K562 (cell line): ENCODE measurements around the gene DNAAF8. TPM values are rescaled to one million over a fixed set of nuclear protein-coding genes. Genes with fewer than 3 reads are reported as not detected.

Experiments
- ATAC-seq: fragments of 200-7000 bp; cut with Tn5 transposase; 3 replicates; pipeline ENCODE4 v1.9.1; 2020; ENCODE audit warnings: moderate library complexity
- BruUV-seq: library from RNA; stranded (reverse); fragments of 400-500 nt; replicated peaks from 2 replicates; lab custom pipeline; 2021; lab: Mats Ljungman, UMichigan
- CTCF ChIA-PET: fragments of 300-600 bp; formaldehyde crosslinking; extraction: SDS; loops from one replicate; lab custom pipeline; 2021; ENCODE audit warnings: low intra/inter-chr PET ratio; lab: Yijun Ruan, JAX
- POLR2A ChIA-PET: fragments of 300-600, 350-650 bp; sonication (Branson Sonifier 250); formaldehyde crosslinking; extraction: SDS; loops from one replicate; lab custom pipeline; 2021; ENCODE audit warnings: antibody characterized with exemption, inconsistent platforms; lab: Yijun Ruan, JAX
- DNase-seq, 4 experiments: peaks; one replicate each; pipeline versions ENCODE4 v3.0.0 to v3.0.0-alpha.2; 2011 to 2018; ENCODE audit warnings: low spot score in 3 of 4, mixed read lengths in 3 of 4; ENCODE audit errors: extremely low read depth in 1 of 4
- FAIRE-seq: peaks from 2 replicates; lab custom pipeline; 2011; peaks lifted over from hg19 to GRCh38; lab: Jason Lieb, UNC
- H2AFZ ChIP-seq: 2 replicates; pipeline ENCODE4 v1.6.0; 2011; ENCODE audit warnings: low read depth, low read length, control low read depth, inconsistent platforms
- H3K27ac ChIP-seq: fragments of 200-600 bp; 3 replicates; pipeline ENCODE4 v1.8.0; 2011; ENCODE audit warnings: low read depth, mild to moderate bottlenecking, control low read depth, inconsistent platforms, low read length, moderate library complexity, mixed read lengths; ENCODE audit errors: extremely low read depth
- H3K27me3 ChIP-seq, 2 experiments: fragments of 300-600 bp in 1 of 2; 2 replicates in 1 of 2; 3 replicates in 1 of 2; pipeline versions ENCODE4 v1.6.0 to v1.8.0; 2011; ENCODE audit warnings: inconsistent platforms in 2 of 2, low read length in 2 of 2, mild to moderate bottlenecking in 1 of 2, mixed read lengths in 1 of 2, moderate library complexity in 1 of 2; ENCODE audit not compliant: control insufficient read depth in 2 of 2, insufficient read depth in 2 of 2
- H3K36me3 ChIP-seq: fragments of 300-600 bp; 3 replicates; pipeline ENCODE4 v1.8.0; 2011; ENCODE audit warnings: mild to moderate bottlenecking, low read length, inconsistent platforms; ENCODE audit not compliant: control insufficient read depth, insufficient read depth
- H3K4me1 ChIP-seq, 2 experiments: fragments of 200-600 bp in 1 of 2; replicated peaks in 1 of 2; 2 replicates in 1 of 2; 3 replicates in 1 of 2; pipeline versions ENCODE4 v1.5.1 to v1.8.0; 2011; ENCODE audit warnings: inconsistent platforms in 2 of 2, low read length in 2 of 2, mild to moderate bottlenecking in 1 of 2, mixed read lengths in 1 of 2, moderate library complexity in 1 of 2; ENCODE audit not compliant: control insufficient read depth in 2 of 2, insufficient read depth in 2 of 2
- H3K4me2 ChIP-seq: 2 replicates; pipeline ENCODE4 v1.6.1; 2011; ENCODE audit warnings: low read length, control low read depth, inconsistent platforms, mixed read lengths; ENCODE audit not compliant: insufficient read depth
- H3K4me3 ChIP-seq: fragments of 200-600 bp; sonication (generic), shearing (Covaris generic); 2 replicates; pipeline ENCODE4 v1.5.1; 2016; ENCODE audit warnings: control low read depth, inconsistent platforms
- H3K79me2 ChIP-seq: fragments of 200-600 bp; 3 replicates; pipeline ENCODE4 v1.8.0; 2011; ENCODE audit warnings: low read length, inconsistent platforms; ENCODE audit not compliant: control insufficient read depth, insufficient read depth
- H3K9ac ChIP-seq, 2 experiments: 2 replicates each; pipeline versions ENCODE4 v1.6.0 to v1.6.1; 2011; ENCODE audit warnings: low read depth in 2 of 2, low read length in 2 of 2, control low read depth in 1 of 2, inconsistent platforms in 1 of 2, mild to moderate bottlenecking in 1 of 2, mixed read lengths in 1 of 2; ENCODE audit not compliant: insufficient read depth in 1 of 2
- H3K9me1 ChIP-seq: one replicate; pipeline ENCODE4 v1.6.0; 2011; ENCODE audit warnings: inconsistent platforms, mild to moderate bottlenecking, low read length, moderate library complexity; ENCODE audit not compliant: control insufficient read depth, insufficient read depth
- H3K9me3 ChIP-seq: replicated peaks from 2 replicates; pipeline ENCODE4 v1.5.1; 2011; ENCODE audit warnings: low read depth, low read length, inconsistent platforms; ENCODE audit not compliant: control insufficient read depth, insufficient read depth
- H4K20me1 ChIP-seq: replicated peaks from 2 replicates; pipeline ENCODE4 v1.6.1; 2011; ENCODE audit warnings: low read length, inconsistent platforms, mixed read lengths; ENCODE audit not compliant: control insufficient read depth, insufficient read depth
- AFF1 ChIP-seq, 2 experiments: fragments of 450-650 bp; IDR thresholded peaks; 2 replicates each; pipeline ENCODE4 v1.6.1; 2018; ENCODE audit warnings: mild to moderate bottlenecking in 2 of 2, low read depth in 1 of 2; ENCODE audit not compliant: partially characterized antibody in 2 of 2
- BRCA1 ChIP-seq, 2 experiments: fragments of 450-650 bp in 1 of 2; sonication (generic) in 1 of 2; formaldehyde crosslinking in 1 of 2; IDR thresholded peaks; 2 replicates each; pipeline versions ENCODE4 v1.5.0 to v1.6.1; 2017 to 2020; ENCODE audit warnings: mild to moderate bottlenecking in 1 of 2, missing genetic modification reagents in 1 of 2
- EP400 ChIP-seq: fragments of 450-650 bp; IDR thresholded peaks from 2 replicates; pipeline ENCODE4 v1.6.1; 2017; ENCODE audit warnings: antibody characterized with exemption, mild to moderate bottlenecking, moderate library complexity
- EZH2 ChIP-seq: IDR thresholded peaks from 2 replicates; pipeline ENCODE4 v1.6.1; 2012; ENCODE audit warnings: low read depth, mild to moderate bottlenecking, inconsistent platforms, low read length, borderline replicate concordance
- FIP1L1 ChIP-seq: fragments of 200-400 bp; formaldehyde crosslinking; IDR thresholded peaks from 2 replicates; pipeline ENCODE4 v1.6.1; 2018; ENCODE audit warnings: mild to moderate bottlenecking, low read depth, low read length; ENCODE audit not compliant: poor library complexity, severe bottlenecking
- FOXA1 ChIP-seq: fragments of 450-650 bp; IDR thresholded peaks from 2 replicates; pipeline ENCODE4 v1.6.1; 2016; ENCODE audit warnings: mild to moderate bottlenecking, borderline replicate concordance
- GABPB2 ChIP-seq: fragments of 250-450 bp; sonication (Bioruptor Pico); conservative IDR thresholded peaks from 2 replicates; pipeline ENCODE4 v1.5.1; 2021; ENCODE audit warnings: mild to moderate bottlenecking
- HDAC8 ChIP-seq: fragments of 450-650 bp; IDR thresholded peaks from 2 replicates; pipeline ENCODE4 v1.6.1; 2016; ENCODE audit warnings: mild to moderate bottlenecking, missing genetic modification characterization, moderate library complexity, missing compliant biosample characterization
- IRF1 ChIP-seq: sonication (generic); formaldehyde crosslinking; IDR thresholded peaks from 2 replicates; pipeline ENCODE4 v1.8.0; 2022; ENCODE audit warnings: missing genetic modification reagents, mild to moderate bottlenecking, borderline replicate concordance
- KAT7 ChIP-seq: sonication (generic); formaldehyde crosslinking; IDR thresholded peaks from 2 replicates; pipeline ENCODE4 v1.8.0; 2022; ENCODE audit warnings: missing genetic modification reagents, mild to moderate bottlenecking, borderline replicate concordance
- KDM2B ChIP-seq: fragments of 250-450 bp; sonication (Bioruptor Pico); IDR thresholded peaks from 2 replicates; pipeline ENCODE4 v1.8.0; 2021; ENCODE audit warnings: mild to moderate bottlenecking, moderate library complexity
- KLF13 ChIP-seq: fragments of 450-650 bp; IDR thresholded peaks from 2 replicates; pipeline ENCODE4 v1.6.1; 2016; ENCODE audit warnings: missing genetic modification characterization, low read depth, mild to moderate bottlenecking, missing compliant biosample characterization, moderate library complexity, borderline replicate concordance
- ZNF197 ChIP-seq: fragments of 200-800 bp; sonication (Bioruptor generic); IDR thresholded peaks from 2 replicates; pipeline ENCODE4 v1.6.1; 2016; ENCODE audit warnings: low read depth, missing genetic modification characterization, missing compliant biosample characterization
- ZNF449 ChIP-seq: fragments of 250-450 bp; sonication (Bioruptor Pico); IDR thresholded peaks from 2 replicates; pipeline ENCODE4 v1.8.0; 2022; ENCODE audit warnings: moderate library complexity, mild to moderate bottlenecking, inconsistent platforms
- ZNF586 ChIP-seq: fragments of 450-650 bp; formaldehyde crosslinking; conservative IDR thresholded peaks from 2 replicates; pipeline ENCODE4 v1.4.0; 2020; ENCODE audit warnings: mild to moderate bottlenecking, moderate library complexity
- ZNF695 ChIP-seq: fragments of 450-650 bp; formaldehyde crosslinking; IDR thresholded peaks from 2 replicates; pipeline ENCODE4 v1.4.0; 2020; ENCODE audit warnings: mild to moderate bottlenecking, moderate library complexity
- WGBS: fragments of 100-300 bp; shearing (Covaris generic); methylation state at CpG from one replicate; pipeline ENCODE4 v1.1.6; 2016; ENCODE audit warnings: low coverage, mixed read lengths; ENCODE audit not compliant: insufficient coverage; ENCODE audit errors: missing lambda C conversion rate; 5-methylcytosine and 5-hydroxymethylcytosine counted together
- in situ Hi-C: fragments of 300-500 bp; cut with MboI; formaldehyde crosslinking; loops from 4 replicates; pipeline ENCODE4 v1.15.0; 2018; ENCODE audit warnings: inconsistent platforms, mixed read lengths
- intact Hi-C: fragments of 100-400 bp; cut with micrococcal nuclease; formaldehyde crosslinking; loops from 2 replicates; pipeline ENCODE4 v1.14.2; 2022
- polyA plus RNA-seq, 8 experiments: library from polyadenylated mRNA; depleted of rRNA in 4 of 8; stranded (reverse) in 5 of 8; unstranded in 3 of 8; fragments of >200 nt; fragmentation: Nextera tagmentation in 2 of 8; fragmentation: Illumina TruSeq in 1 of 8; extraction: Ambion mirVana in 2 of 8; extraction: Trizol in 1 of 8; gene quantifications; 2 replicates each; pipeline versions ENCODE4 v1.2.1 to v1.2.3, GENCODE V29; 2011 to 2014; ENCODE audit warnings: inconsistent platforms in 1 of 8, missing spikeins in 1 of 8
- total RNA-seq, 7 experiments: library from RNA; depleted of rRNA in 6 of 7; stranded (reverse); fragments of >200 nt in 6 of 7; fragmentation: Illumina TruSeq in 2 of 7; extraction: Trizol in 2 of 7; gene quantifications; 2 replicates each; pipeline versions ENCODE4 v1.2.1 to v1.2.3, GENCODE V29; 2011 to 2021; ENCODE audit warnings: low replicate concordance in 1 of 7

DNAAF8 gene
- total and polyA plus RNA-seq, 9 of the 15 experiments (the other 6 are each of a cell fraction or from before 2014, with no cell fraction given) = 0.04 to 0.12 (median 0.10) TPM; not detected in 6

- no peak for ATAC-seq
- no peak overlapping the region for H3K9ac ChIP-seq
- no peak overlapping the region for H3K4me3 ChIP-seq
- H3K27me3 ChIP-seq = no peaks in the 10 kb centered on the region
- no peak for FAIRE-seq
- ChIA-PET POLR2A (interaction anchor here (0.6 kb wide), 2 partner anchors 9 to 52 kb away, joined by 3 read pairs; no protein-coding TSS in a partner anchor), CTCF (no interaction called here)
- peaks cover 10% of the 10 kb centered on the region for H3K9me3 ChIP-seq
- no peak for DNase-seq
- no TSS peak for BruUV-seq
- no peaks in the 10 kb centered on the region; the same call in 2 of the 3 replicates for H3K79me2 ChIP-seq
- H3K9me1 ChIP-seq = no peaks in the 10 kb centered on the region
- WGBS = 87% methylated on average over 8 of the region's 8 CpGs
- H3K4me1 ChIP-seq = peaks cover 0 to 20% of the 10 kb centered on the region in 2 experiments; a peak in 1 of 5 replicates
- no peak overlapping the region for H3K27ac ChIP-seq
- in situ Hi-C loops (no loop called here), intact Hi-C loops (no loop called here)
- no peaks in the 10 kb centered on the region for H4K20me1 ChIP-seq
- no peak overlapping the region for H3K4me2 ChIP-seq
- peaks cover 49% of the 10 kb centered on the region for H3K36me3 ChIP-seq
- no peak overlapping the region for H2AFZ ChIP-seq
- TF ChIP-seq ZNF197 (CRISPR knock-in tag) = no peak
- TF ChIP-seq EZH2 = no peak
- no peak for TF ChIP-seq IRF1 (CRISPR knock-in tag)
- TF ChIP-seq GABPB2 (CRISPR knock-in tag) = no peak
- no peak for TF ChIP-seq FOXA1
- no peak for TF ChIP-seq ZNF586
- TF ChIP-seq AFF1 (IDR thresholded peaks at IDR 0.05; ENCODE audit: low read depth in 1 of 2, partially characterized antibody in 2 of 2) = no peak
- TF ChIP-seq HDAC8 (tag) = no peak
- no peak for TF ChIP-seq BRCA1 (IDR thresholded peaks at IDR 0.05)
- no peak for TF ChIP-seq BRCA1 (CRISPR knock-in tag; IDR thresholded peaks at IDR 0.05)
- no peak for TF ChIP-seq ZNF449
- TF ChIP-seq FIP1L1 = no peak
- no peak for TF ChIP-seq ZNF695 (CRISPR knock-in tag)
- no peak for TF ChIP-seq KAT7 (CRISPR knock-in tag)
- no peak for TF ChIP-seq EP400
- no peak for TF ChIP-seq KDM2B (CRISPR knock-in tag)
- no peak for TF ChIP-seq KLF13 (tag)
Observed at GRCh38 chr16:4750896-4751295, 16.6 kb downstream of the DNAAF8 start.
